ENCODE data around the gene CHSY1. TPM values are rescaled to one million over a fixed set of nuclear protein-coding genes. Genes with fewer than 3 reads are reported as not detected.
A peak's percentile ranks its signal among the peaks of the same experiment; 100 is the strongest.

CHSY1 gene
- polyA plus RNA-seq, 3 donors: 2.7 to 19.0 (median 3.0) TPM

- peak overlapping the region in 1 of 7 donors; percentile 72 for H3K27ac Mint-ChIP-seq
- Histone ChIP-seq H3K4me3 (replicated peaks in 1 of 3; ENCODE audit: low read depth in 2 of 3, low read length in 3 of 3) (no peak overlapping the region), H3K27ac (ENCODE audit: low read depth in 1 of 2, low read length in 2 of 2) (no peak overlapping the region), H3K27me3 (ENCODE audit: control insufficient read depth in 2 of 2, insufficient read depth in 2 of 2, low read length in 2 of 2) (no peaks in the 10 kb centered on the region), H3K9ac (ENCODE audit: insufficient read depth, low read length, poor library complexity, severe bottlenecking) (no peak overlapping the region), H3K4me2 (replicated peaks; ENCODE audit: extremely low read depth, low read length, poor library complexity, severe bottlenecking) (no peak overlapping the region), H4K20me1 (ENCODE audit: insufficient read depth, low read length) (peaks cover 4% of the 10 kb centered on the region), H3K36me3 (replicated peaks in 1 of 2; ENCODE audit: control insufficient read depth in 1 of 2, insufficient read depth in 2 of 2, low read length in 2 of 2) (peaks cover 23 to 42% of the 10 kb centered on the region in 2 donors), H3K4me1 (ENCODE audit: control insufficient read depth in 1 of 2, insufficient read depth in 2 of 2, low read length in 2 of 2) (no peaks in the 10 kb centered on the region), H3K9me3 (replicated peaks in 1 of 2; ENCODE audit: control insufficient read depth in 1 of 2, insufficient read depth in 1 of 2, low read length in 2 of 2) (no peaks in the 10 kb centered on the region), H3K79me2 (ENCODE audit: insufficient read depth, low read length) (no peaks in the 10 kb centered on the region), H2AFZ (ENCODE audit: insufficient read depth, low read depth, low read length, poor library complexity, severe bottlenecking) (no peak overlapping the region)
- no peak for TF ChIP-seq CTCF (IDR thresholded peaks at IDR 0.05)
- no peak overlapping the region for H3K4me3 Mint-ChIP-seq
- no peaks in the 10 kb centered on the region for H3K4me1 Mint-ChIP-seq
- no peak for DNase-seq
- peaks cover 9 to 19% (median 15%) of the 10 kb centered on the region in 3 donors for H3K27me3 Mint-ChIP-seq (ENCODE audit: low read depth in 3 of 3)
- no peaks in the 10 kb centered on the region for H3K9me3 Mint-ChIP-seq
- WGBS (ENCODE audit: insufficient coverage): 83% methylated on average over 12 of the region's 18 CpGs
- H3K36me3 Mint-ChIP-seq: peaks cover 35 to 37% of the 10 kb centered on the region in 2 donors
- intact Hi-C loops (cut with micrococcal nuclease): no loop called here
Measured at GRCh38 chr15:101267320-101268104, 15.7 kb upstream of the CHSY1 start.

DNA sequence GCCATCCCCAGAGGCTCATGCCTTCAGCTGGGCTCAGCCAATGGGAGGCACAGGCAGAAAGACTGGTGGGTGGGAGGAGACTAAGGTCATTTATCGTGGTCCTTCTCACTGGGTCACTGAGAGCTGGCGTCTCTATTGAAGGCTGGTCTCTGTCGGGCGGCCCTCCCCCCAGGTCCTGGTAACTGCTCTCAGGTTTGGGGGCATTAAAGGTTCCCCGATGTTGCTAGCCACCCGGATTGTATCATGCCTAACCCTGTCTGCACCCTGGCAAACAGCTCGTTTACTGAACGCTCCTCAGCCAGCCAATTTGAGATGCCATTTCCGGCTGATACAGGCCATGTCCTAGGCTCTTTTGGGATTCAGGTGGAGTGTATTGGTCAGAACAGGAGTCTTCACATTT, 14.9 kb upstream of the CHSY1 start:
- Mint-ChIP-seq H3K36me3 (peaks cover 28 to 31% of the 10 kb centered on the region in 2 donors), H3K4me1 (no peaks in the 10 kb centered on the region), H3K9me3 (no peaks in the 10 kb centered on the region), H3K4me3 (no peak overlapping the region), H3K27me3 (ENCODE audit: low read depth in 3 of 3) (peaks cover 9 to 26% (median 15%) of the 10 kb centered on the region in 3 donors), H3K27ac (peak overlapping the region in 2 of 7 donors; percentile 35 to 57)
- 95% methylated on average over 4 of the region's 9 CpGs for WGBS (ENCODE audit: insufficient coverage)
- Histone ChIP-seq H3K27ac (ENCODE audit: low read depth in 1 of 2, low read length in 2 of 2) (no peak overlapping the region), H3K9ac (ENCODE audit: insufficient read depth, low read length, poor library complexity, severe bottlenecking) (no peak overlapping the region), H3K36me3 (replicated peaks in 1 of 2; ENCODE audit: control insufficient read depth in 1 of 2, insufficient read depth in 2 of 2, low read length in 2 of 2) (peaks cover 15 to 35% of the 10 kb centered on the region in 2 donors), H3K4me1 (ENCODE audit: control insufficient read depth in 1 of 2, insufficient read depth in 2 of 2, low read length in 2 of 2) (no peaks in the 10 kb centered on the region), H3K4me2 (replicated peaks; ENCODE audit: extremely low read depth, low read length, poor library complexity, severe bottlenecking) (no peak overlapping the region), H3K4me3 (replicated peaks in 1 of 3; ENCODE audit: low read depth in 2 of 3, low read length in 3 of 3) (no peak overlapping the region), H3K9me3 (replicated peaks in 1 of 2; ENCODE audit: control insufficient read depth in 1 of 2, insufficient read depth in 1 of 2, low read length in 2 of 2) (no peaks in the 10 kb centered on the region), H4K20me1 (ENCODE audit: insufficient read depth, low read length) (peaks cover 4% of the 10 kb centered on the region), H3K79me2 (ENCODE audit: insufficient read depth, low read length) (no peaks in the 10 kb centered on the region), H2AFZ (ENCODE audit: insufficient read depth, low read depth, low read length, poor library complexity, severe bottlenecking) (no peak overlapping the region), H3K27me3 (ENCODE audit: control insufficient read depth in 2 of 2, insufficient read depth in 2 of 2, low read length in 2 of 2) (peaks cover 0 to under 1% of the 10 kb centered on the region in 2 donors)
- DNase-seq: no peak
- TF ChIP-seq CTCF (IDR thresholded peaks at IDR 0.05): no peak
- intact Hi-C loops (cut with micrococcal nuclease): no loop called here

All from CD14-positive monocyte (primary cell).